NCI-H524 (cell line): ENCODE data around the gene KIF20B.
"Not testable (repeated sequence)": the region's sequence is repeated elsewhere in the genome, so short reads cannot be mapped to it uniquely, and the experiment has no call there.

Source experiments
- DNase-seq, 2 experiments: peaks; one replicate each; lab custom pipeline; 2025; lab: John Stamatoyannopoulos, UW

KIF20B gene

GRCh38 chr10:89783406-89783805 lies 82.0 kb downstream of the KIF20B start:
- no peak for DNase-seq

- DNase-seq, result no peak
Observed at GRCh38 chr10:89785095-89785494, 83.7 kb downstream of the KIF20B start.

GRCh38 chr10:89789188-89789877 lies 87.9 kb downstream of the KIF20B start:
- no peak for DNase-seq

- DNase-seq, result no peak
Observed at GRCh38 chr10:89792187-89792586, 90.8 kb downstream of the KIF20B start.

- peak; percentile 3 to 41 for DNase-seq
Observed at GRCh38 chr10:89793649-89794254, 92.4 kb downstream of the KIF20B start.

- no peak for DNase-seq
Observed at GRCh38 chr10:89795840-89796239, 94.5 kb downstream of the KIF20B start.

GRCh38 chr10:89798092-89798491 lies 96.7 kb downstream of the KIF20B start:
- no peak for DNase-seq

GRCh38 chr10:89799573-89799972 lies 98.2 kb downstream of the KIF20B start:
- DNase-seq, result no peak

GRCh38 chr10:89805599-89806013 lies 104.2 kb downstream of the KIF20B start:
- no peak for DNase-seq

- DNase-seq, result no peak
Observed at GRCh38 chr10:89808842-89809241, 107.5 kb downstream of the KIF20B start.

GRCh38 chr10:89809766-89810165 lies 108.4 kb downstream of the KIF20B start:
- DNase-seq, result no peak

GRCh38 chr10:89810908-89811525 lies 109.6 kb downstream of the KIF20B start:
- no peak for DNase-seq

- no peak for DNase-seq
Observed at GRCh38 chr10:89813546-89813945, 112.2 kb downstream of the KIF20B start.

GRCh38 chr10:89814278-89814677 lies 112.9 kb downstream of the KIF20B start:
- no peak for DNase-seq

GRCh38 chr10:89815049-89815853 lies 113.9 kb downstream of the KIF20B start:
- no peak for DNase-seq

GRCh38 chr10:89819008-89819407 lies 117.6 kb downstream of the KIF20B start:
- DNase-seq, result not testable (repeated sequence)
